ENCODE results near the gene TRABD2A. TPM values are rescaled to one million over a fixed set of nuclear protein-coding genes. Genes with fewer than 3 reads are reported as not detected.
A peak's percentile ranks its signal among the peaks of the same experiment; 100 is the strongest.

Gene TRABD2A
- total RNA-seq, 1 experiment from 2014 or later = 1.7 TPM

- H3K9me3 Mint-ChIP-seq = peaks cover 3 to 5% of the 10 kb centered on the region in 2 experiments; a peak in 4 of 5 replicates
- Histone ChIP-seq H3K23me2 (ENCODE audit: insufficient read length, low read depth, low read length, poor library complexity, severe bottlenecking) (no peaks in the 10 kb centered on the region), H2BK12ac (ENCODE audit: insufficient read length, low read depth, low read length) (no peak overlapping the region), H4K20me1 (ENCODE audit: control insufficient read depth, insufficient read depth, insufficient read length) (no peaks in the 10 kb centered on the region), H3K56ac (ENCODE audit: insufficient read length, low read depth, low read length) (no peak overlapping the region), H4K91ac (ENCODE audit: insufficient read length, low read depth, low read length) (no peak overlapping the region), H3K79me1 (ENCODE audit: insufficient read depth, low read depth, low read length, poor library complexity, severe bottlenecking) (no peaks in the 10 kb centered on the region), H3K27ac (ENCODE audit: insufficient read length, low read depth, low read length) (no peak overlapping the region), H3K79me2 (ENCODE audit: insufficient read depth, low read length) (no peaks in the 10 kb centered on the region), H3K4ac (ENCODE audit: low read depth, low read length) (no peak overlapping the region), H3K9me3 (ENCODE audit: control insufficient read depth, low read depth, low read length) (no peaks in the 10 kb centered on the region), H3T11ph (ENCODE audit: low read length) (no peak overlapping the region), H3K27me3 (ENCODE audit: insufficient read depth, low read length) (no peaks in the 10 kb centered on the region), H3K14ac (ENCODE audit: insufficient read depth, low read length) (no peak overlapping the region), H2BK5ac (ENCODE audit: insufficient read length, low read length) (no peak overlapping the region), H3K18ac (ENCODE audit: insufficient read length, low read depth, low read length) (no peak overlapping the region), H3K4me2 (ENCODE audit: insufficient read depth, insufficient read length, low read length) (peak overlapping the region; percentile 2), H4K8ac (replicated peaks; ENCODE audit: insufficient read length, low read depth, low read length) (no peak overlapping the region), H2AK5ac (ENCODE audit: insufficient read length, low read length) (no peak overlapping the region), H2AFZ (ENCODE audit: low read length) (no peak overlapping the region), H3K9ac (ENCODE audit: extremely low read depth, insufficient read length, low read length) (no peak overlapping the region), H2BK15ac (ENCODE audit: low read depth, low read length) (no peak overlapping the region), H3K23ac (ENCODE audit: insufficient read length, low read depth, low read length) (no peak overlapping the region), H4K5ac (ENCODE audit: insufficient read length, low read depth, low read length) (no peak overlapping the region), H2BK120ac (ENCODE audit: low read depth, low read length, poor library complexity, severe bottlenecking) (no peak overlapping the region), H2BK20ac (ENCODE audit: low read depth, low read length, poor library complexity, severe bottlenecking) (no peak overlapping the region), H3K4me1 (ENCODE audit: insufficient read depth, low read length) (peaks cover 8% of the 10 kb centered on the region)
- TF ChIP-seq CTCF (conservative IDR thresholded peaks at IDR 0.05) = no peak
- WGBS (ENCODE audit: extremely low coverage, insufficient read length, low lambda C conversion rate) = no CpG with 5 or more reads among the region's 1 CpG
- peak overlapping the region in 2 of 3 experiments; percentile 72 to 92; a peak in 4 of 7 replicates for H3K27ac Mint-ChIP-seq
- DNase-seq = no peak
- peak overlapping the region in 1 of 2 experiments; percentile 8; a peak in 1 of 5 replicates for H3K4me3 Mint-ChIP-seq
- H3K4me1 Mint-ChIP-seq = peaks cover 23 to 28% of the 10 kb centered on the region in 2 experiments
- H3K36me3 Mint-ChIP-seq (ENCODE audit: insufficient read depth in 1 of 3, low read depth in 3 of 3) = peaks cover 0 to 5% (median 4%) of the 10 kb centered on the region in 3 experiments; a peak in 1 of 7 replicates
- peaks cover 1% of the 10 kb centered on the region; the same call in 1 of the 2 replicates for H3K27me3 Mint-ChIP-seq (ENCODE audit: low read depth)
Measured at GRCh38 chr2:84800194-84800805, 80.6 kb downstream of the TRABD2A start.
